ENCODE data around the gene KRT24. TPM values are rescaled to one million over a fixed set of nuclear protein-coding genes. Genes with fewer than 3 reads are reported as not detected.

Gene KRT24
- total RNA-seq, 2 experiments from 2014 or later = not detected

- intact Hi-C loops (cut with micrococcal nuclease) = no loop called here
- no peak overlapping the region for H3K27ac Mint-ChIP-seq
- H3K4me3 Mint-ChIP-seq = no peak overlapping the region
- no peaks in the 10 kb centered on the region for H3K4me1 Mint-ChIP-seq (ENCODE audit: low read depth)
- no peak for DNase-seq
- peaks cover 2% of the 10 kb centered on the region for H3K27me3 Mint-ChIP-seq (ENCODE audit: low read depth)
- CTCF ChIA-PET = no interaction called here
- H3K36me3 Mint-ChIP-seq (ENCODE audit: low read depth) = no peaks in the 10 kb centered on the region
- H3K9me3 Mint-ChIP-seq = no peaks in the 10 kb centered on the region
Observed at GRCh38 chr17:40718930-40719329, 15.4 kb upstream of the KRT24 start.

GRCh38 chr17:40717776-40718175 lies 14.2 kb upstream of the KRT24 start:
- Mint-ChIP-seq H3K27ac (no peak overlapping the region), H3K36me3 (ENCODE audit: low read depth) (no peaks in the 10 kb centered on the region)
- intact Hi-C loops (cut with micrococcal nuclease) = no loop called here

DNA sequence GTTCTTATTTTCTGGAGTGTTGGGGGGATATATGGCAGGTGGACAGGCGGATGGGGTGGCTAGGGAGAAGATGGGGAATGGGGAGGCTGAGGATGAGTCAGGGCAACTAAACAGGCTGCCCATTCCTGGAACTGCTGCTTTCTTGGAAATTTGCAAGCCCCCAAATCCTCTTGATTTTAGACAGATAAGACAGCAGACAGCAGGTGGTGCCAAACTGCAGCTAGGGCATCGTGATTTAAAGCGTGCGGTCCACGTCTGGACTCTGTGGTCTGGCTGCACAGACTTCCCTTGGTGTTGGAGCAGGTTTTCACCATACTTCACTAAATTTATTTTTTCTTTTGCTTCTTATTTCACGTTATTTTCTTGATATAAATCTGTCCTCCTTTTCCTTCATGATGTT lies 10.9 kb upstream of the KRT24 start:
- Mint-ChIP-seq H3K4me1 (ENCODE audit: low read depth) (no peaks in the 10 kb centered on the region), H3K36me3 (ENCODE audit: low read depth) (no peaks in the 10 kb centered on the region), H3K27ac (no peak overlapping the region), H3K9me3 (no peaks in the 10 kb centered on the region), H3K27me3 (ENCODE audit: low read depth) (peaks cover 2% of the 10 kb centered on the region), H3K4me3 (no peak overlapping the region)
- intact Hi-C loops (cut with micrococcal nuclease) = no loop called here
- DNase-seq = no peak
- CTCF ChIA-PET = interaction anchor here (0.7 kb wide), 1 partner anchor 98 kb away, joined by 3 read pairs; no protein-coding TSS in a partner anchor

More at GRCh38 chr17:40717776-40718175, 14.2 kb upstream of the KRT24 start:
- no peaks in the 10 kb centered on the region for H3K9me3 Mint-ChIP-seq
- DNase-seq = no peak
- H3K27me3 Mint-ChIP-seq (ENCODE audit: low read depth) = peaks cover 2% of the 10 kb centered on the region
- H3K4me3 Mint-ChIP-seq = no peak overlapping the region
- CTCF ChIA-PET = no interaction called here
- no peaks in the 10 kb centered on the region for H3K4me1 Mint-ChIP-seq (ENCODE audit: low read depth)

- no peak overlapping the region for H3K4me3 Mint-ChIP-seq
- CTCF ChIA-PET = no interaction called here
- H3K9me3 Mint-ChIP-seq = no peaks in the 10 kb centered on the region
- no peaks in the 10 kb centered on the region for H3K36me3 Mint-ChIP-seq (ENCODE audit: low read depth)
- DNase-seq = no peak
- no peak overlapping the region for H3K27ac Mint-ChIP-seq
- no peaks in the 10 kb centered on the region for H3K4me1 Mint-ChIP-seq (ENCODE audit: low read depth)
- intact Hi-C loops (cut with micrococcal nuclease) = no loop called here
- peaks cover 10% of the 10 kb centered on the region for H3K27me3 Mint-ChIP-seq (ENCODE audit: low read depth)
Observed at GRCh38 chr17:40707745-40708144, 4.2 kb upstream of the KRT24 start.

- DNase-seq = no peak
- Mint-ChIP-seq H3K9me3 (no peaks in the 10 kb centered on the region), H3K36me3 (ENCODE audit: low read depth) (no peaks in the 10 kb centered on the region), H3K27ac (no peak overlapping the region), H3K27me3 (ENCODE audit: low read depth) (peaks cover 10% of the 10 kb centered on the region), H3K4me3 (no peak overlapping the region), H3K4me1 (ENCODE audit: low read depth) (no peaks in the 10 kb centered on the region)
- intact Hi-C loops (cut with micrococcal nuclease) = no loop called here
- CTCF ChIA-PET = interaction anchor here (0.8 kb wide), 1 partner anchor 9 kb away, joined by 3 read pairs; no protein-coding TSS in a partner anchor
Observed at GRCh38 chr17:40705584-40705983, 2.0 kb upstream of the KRT24 start.

DNA sequence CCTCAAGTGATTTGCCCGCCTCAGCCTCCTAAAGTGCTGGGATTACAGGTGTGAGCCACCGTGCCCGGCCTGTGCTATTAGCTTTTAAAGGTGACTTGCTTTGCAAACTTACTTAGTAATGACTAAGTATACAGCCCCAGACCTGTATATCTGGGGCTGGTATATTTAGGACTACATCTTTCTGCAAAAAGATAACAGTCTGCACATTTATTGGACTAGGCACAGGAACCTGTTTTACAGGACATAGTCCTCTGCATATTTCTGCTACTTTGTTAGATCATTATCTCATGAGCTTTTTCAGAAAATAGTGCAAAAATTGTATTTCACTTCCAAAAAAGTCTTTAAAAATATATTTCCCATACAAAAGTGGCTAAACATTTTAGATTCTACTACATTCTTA lies 1.3 kb downstream of the KRT24 start:
- intact Hi-C loops (cut with micrococcal nuclease) = no loop called here
- no peak overlapping the region for H3K4me3 Mint-ChIP-seq
- CTCF ChIA-PET = interaction anchor here (0.8 kb wide), 1 partner anchor 102 kb away, joined by 3 read pairs; no protein-coding TSS in a partner anchor
- DNase-seq = no peak
- H3K27ac Mint-ChIP-seq = no peak overlapping the region
- no peaks in the 10 kb centered on the region for H3K9me3 Mint-ChIP-seq
- no peaks in the 10 kb centered on the region for H3K4me1 Mint-ChIP-seq (ENCODE audit: low read depth)
- peaks cover 8% of the 10 kb centered on the region for H3K27me3 Mint-ChIP-seq (ENCODE audit: low read depth)
- no peaks in the 10 kb centered on the region for H3K36me3 Mint-ChIP-seq (ENCODE audit: low read depth)

GRCh38 chr17:40699853-40700252 lies 3.7 kb downstream of the KRT24 start:
- Mint-ChIP-seq H3K9me3 (no peaks in the 10 kb centered on the region), H3K27ac (no peak overlapping the region), H3K27me3 (ENCODE audit: low read depth) (peaks cover 13% of the 10 kb centered on the region)

DNA sequence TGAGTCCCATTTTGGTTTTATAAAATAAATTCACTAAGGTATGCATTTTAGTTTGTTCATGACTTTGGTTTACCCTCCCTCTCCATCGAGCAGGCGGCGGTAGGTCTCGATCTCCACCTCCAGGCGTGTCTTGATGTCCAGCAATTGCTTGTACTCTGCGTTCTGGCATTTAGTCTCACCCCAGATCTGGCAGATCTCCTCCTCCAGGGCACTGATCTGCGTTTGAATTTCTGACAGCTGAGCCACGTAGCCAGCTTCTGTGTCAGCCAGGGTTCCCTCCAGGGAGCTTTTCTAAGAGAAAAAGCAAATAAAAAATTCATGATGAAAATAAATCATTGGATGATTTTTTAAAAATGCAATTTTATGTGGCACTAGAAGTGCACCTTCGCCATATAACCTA lies 4.2 kb downstream of the KRT24 start:
- H3K9me3 Mint-ChIP-seq = no peaks in the 10 kb centered on the region
- CTCF ChIA-PET = no interaction called here
- no peak for DNase-seq
- H3K27ac Mint-ChIP-seq = no peak overlapping the region
- H3K27me3 Mint-ChIP-seq (ENCODE audit: low read depth) = peaks cover 13% of the 10 kb centered on the region
- no peak overlapping the region for H3K4me3 Mint-ChIP-seq
- no peaks in the 10 kb centered on the region for H3K4me1 Mint-ChIP-seq (ENCODE audit: low read depth)
- intact Hi-C loops (cut with micrococcal nuclease) = no loop called here
- no peaks in the 10 kb centered on the region for H3K36me3 Mint-ChIP-seq (ENCODE audit: low read depth)

More at GRCh38 chr17:40699853-40700252, 3.7 kb downstream of the KRT24 start:
- H3K36me3 Mint-ChIP-seq (ENCODE audit: low read depth) = no peaks in the 10 kb centered on the region
- intact Hi-C loops (cut with micrococcal nuclease) = no loop called here
- no peaks in the 10 kb centered on the region for H3K4me1 Mint-ChIP-seq (ENCODE audit: low read depth)
- CTCF ChIA-PET = no interaction called here
- no peak for DNase-seq
- no peak overlapping the region for H3K4me3 Mint-ChIP-seq

GRCh38 chr17:40697297-40697696 lies 6.3 kb downstream of the KRT24 start:
- Mint-ChIP-seq H3K27ac (no peak overlapping the region), H3K9me3 (no peaks in the 10 kb centered on the region), H3K4me1 (ENCODE audit: low read depth) (no peaks in the 10 kb centered on the region), H3K27me3 (ENCODE audit: low read depth) (peaks cover 13% of the 10 kb centered on the region), H3K4me3 (no peak overlapping the region), H3K36me3 (ENCODE audit: low read depth) (no peaks in the 10 kb centered on the region)
- CTCF ChIA-PET = interaction anchor here (0.7 kb wide), 1 partner anchor 438 kb away, joined by 3 read pairs; no protein-coding TSS in a partner anchor
- no peak for DNase-seq
- intact Hi-C loops (cut with micrococcal nuclease) = no loop called here

- intact Hi-C loops (cut with micrococcal nuclease) = no loop called here
- CTCF ChIA-PET = interaction anchor here (0.7 kb wide), 1 partner anchor 9 kb away, joined by 3 read pairs; no protein-coding TSS in a partner anchor
- Mint-ChIP-seq H3K27me3 (ENCODE audit: low read depth) (peaks cover 13% of the 10 kb centered on the region), H3K4me3 (no peak overlapping the region), H3K9me3 (no peaks in the 10 kb centered on the region), H3K27ac (no peak overlapping the region), H3K4me1 (ENCODE audit: low read depth) (no peaks in the 10 kb centered on the region), H3K36me3 (ENCODE audit: low read depth) (no peaks in the 10 kb centered on the region)
- no peak for DNase-seq
Observed at GRCh38 chr17:40696651-40697072, 6.9 kb downstream of the KRT24 start.

DNA sequence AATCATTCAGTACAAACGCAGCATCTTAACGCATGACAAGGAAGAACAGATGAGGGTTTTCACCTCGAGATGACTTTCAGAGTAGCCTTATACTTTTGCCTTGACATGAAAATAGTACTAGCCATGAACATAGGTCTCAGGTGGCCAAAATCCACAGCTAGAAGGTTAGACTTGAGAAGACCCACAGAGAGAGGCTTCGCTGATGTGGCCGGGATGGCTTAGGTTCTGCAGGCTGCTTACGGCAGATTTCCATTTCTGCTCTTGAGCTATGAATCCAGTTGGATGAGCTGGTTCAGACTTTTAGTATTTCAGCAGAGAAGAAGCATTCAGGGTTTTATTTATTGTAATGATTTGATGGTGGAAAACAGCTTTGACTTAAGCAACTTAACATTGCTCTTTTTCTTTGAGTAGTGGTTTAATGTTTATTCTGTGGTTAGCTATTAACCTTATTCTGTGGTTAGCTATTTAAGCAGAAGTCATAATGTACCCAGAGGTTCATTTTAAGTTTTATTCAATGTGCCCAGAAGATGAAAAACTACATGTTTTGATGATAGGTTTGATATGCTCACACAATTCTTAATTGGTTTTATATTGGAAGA lies 7.6 kb downstream of the KRT24 start:
- Mint-ChIP-seq H3K27me3 (ENCODE audit: low read depth) (peaks cover 13% of the 10 kb centered on the region), H3K4me3 (no peak overlapping the region), H3K9me3 (no peaks in the 10 kb centered on the region), H3K4me1 (ENCODE audit: low read depth) (no peaks in the 10 kb centered on the region), H3K36me3 (ENCODE audit: low read depth) (no peaks in the 10 kb centered on the region), H3K27ac (no peak overlapping the region)
- intact Hi-C loops (cut with micrococcal nuclease) = no loop called here
- CTCF ChIA-PET = interaction anchor here (0.7 to 1.0 kb wide), 2 partner anchors 10 to 13 kb away, joined by 3 to 4 read pairs; no protein-coding TSS in a partner anchor
- no peak for DNase-seq

DNA sequence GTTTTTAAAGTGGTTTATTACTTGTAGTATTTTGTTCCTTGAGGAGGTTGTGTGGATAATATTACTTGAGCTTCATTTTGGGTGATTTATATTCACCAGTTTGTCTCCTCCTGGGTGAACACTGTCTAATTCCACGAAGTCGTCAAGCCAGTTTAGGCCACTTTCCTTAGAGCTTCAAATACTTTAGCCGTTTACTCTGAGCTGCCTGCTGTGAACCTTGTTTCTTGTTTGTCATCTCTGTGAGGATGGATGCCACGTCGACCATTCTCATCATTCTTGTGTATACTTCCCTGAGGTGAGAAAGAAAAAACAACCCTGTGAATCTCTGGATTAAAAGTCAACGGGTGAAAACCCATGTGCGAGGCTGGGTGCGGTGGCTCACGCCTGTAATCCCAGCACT lies 9.0 kb downstream of the KRT24 start:
- H3K27ac Mint-ChIP-seq = no peak overlapping the region
- CTCF ChIA-PET = interaction anchor here (0.6 kb wide), 1 partner anchor 519 kb away, joined by 4 read pairs; no protein-coding TSS in a partner anchor
- H3K9me3 Mint-ChIP-seq = no peaks in the 10 kb centered on the region
- intact Hi-C loops (cut with micrococcal nuclease) = no loop called here
- no peaks in the 10 kb centered on the region for H3K4me1 Mint-ChIP-seq (ENCODE audit: low read depth)
- H3K4me3 Mint-ChIP-seq = no peak overlapping the region
- H3K27me3 Mint-ChIP-seq (ENCODE audit: low read depth) = peaks cover 13% of the 10 kb centered on the region
- DNase-seq = no peak
- H3K36me3 Mint-ChIP-seq (ENCODE audit: low read depth) = no peaks in the 10 kb centered on the region

GRCh38 chr17:40687106-40687505 lies 16.4 kb downstream of the KRT24 start:
- H3K4me1 Mint-ChIP-seq (ENCODE audit: low read depth) = no peaks in the 10 kb centered on the region
- H3K4me3 Mint-ChIP-seq = no peak overlapping the region
- H3K27me3 Mint-ChIP-seq (ENCODE audit: low read depth) = peaks cover 3% of the 10 kb centered on the region
- CTCF ChIA-PET = interaction anchor here (0.6 kb wide), 1 partner anchor 156 kb away, joined by 3 read pairs; no protein-coding TSS in a partner anchor
- intact Hi-C loops (cut with micrococcal nuclease) = no loop called here
- DNase-seq = no peak
- no peaks in the 10 kb centered on the region for H3K9me3 Mint-ChIP-seq
- no peaks in the 10 kb centered on the region for H3K36me3 Mint-ChIP-seq (ENCODE audit: low read depth)
- H3K27ac Mint-ChIP-seq = no peak overlapping the region
